ENCODE measurements around the gene HSD3B7. TPM values are rescaled to one million over a fixed set of nuclear protein-coding genes. Genes with fewer than 3 reads are reported as not detected.

HSD3B7 gene
- total RNA-seq, 4 donors from 2014 or later = 7.0 to 31.8 (median 29.6) TPM

- in situ Hi-C loops (cut with MboI; ENCODE audit: low pct_ligation_motif_present in 1 of 4, low pct_unique_long_range_greater_than_20kb in 1 of 4, low sequenced_read_pairs in 3 of 4) = loop anchor here (10.0 to 25.0 kb wide), 6 partner anchors 115 to 885 kb away; partner anchors contain the start of genes COX6A2 (in 2 of the 4), ZNF267 (in 2 of the 4), ZNF843 (in 2 of the 4) and ARMC5 (in 1 of the 4)
- Histone ChIP-seq H3K4me3 (no peak overlapping the region), H3K4me1 (no peaks in the 10 kb centered on the region), H3K9me3 (no peaks in the 10 kb centered on the region), H3K27ac (no peak overlapping the region), H3K36me3 (peaks cover 0 to 32% (median 10%) of the 10 kb centered on the region in 4 donors), H3K27me3 (no peaks in the 10 kb centered on the region)
- intact Hi-C loops (cut with DNase I; ENCODE audit: low total_unique reads) = no loop called here
- 93% methylated on average over 54 of the region's 62 CpGs; no CpG with 5 or more reads in 1 of the 2 donors for WGBS, 2 donors (ENCODE audit: low coverage in 1 of 2)
- no peak for DNase-seq
- no peak for TF ChIP-seq EP300 (IDR thresholded peaks at IDR 0.05; ENCODE audit: low read depth)
- no peak for TF ChIP-seq POLR2AphosphoS5 (IDR thresholded peaks at IDR 0.05)
- TF ChIP-seq POLR2A (IDR thresholded peaks at IDR 0.05) = no peak
- TF ChIP-seq, protein P1, sequence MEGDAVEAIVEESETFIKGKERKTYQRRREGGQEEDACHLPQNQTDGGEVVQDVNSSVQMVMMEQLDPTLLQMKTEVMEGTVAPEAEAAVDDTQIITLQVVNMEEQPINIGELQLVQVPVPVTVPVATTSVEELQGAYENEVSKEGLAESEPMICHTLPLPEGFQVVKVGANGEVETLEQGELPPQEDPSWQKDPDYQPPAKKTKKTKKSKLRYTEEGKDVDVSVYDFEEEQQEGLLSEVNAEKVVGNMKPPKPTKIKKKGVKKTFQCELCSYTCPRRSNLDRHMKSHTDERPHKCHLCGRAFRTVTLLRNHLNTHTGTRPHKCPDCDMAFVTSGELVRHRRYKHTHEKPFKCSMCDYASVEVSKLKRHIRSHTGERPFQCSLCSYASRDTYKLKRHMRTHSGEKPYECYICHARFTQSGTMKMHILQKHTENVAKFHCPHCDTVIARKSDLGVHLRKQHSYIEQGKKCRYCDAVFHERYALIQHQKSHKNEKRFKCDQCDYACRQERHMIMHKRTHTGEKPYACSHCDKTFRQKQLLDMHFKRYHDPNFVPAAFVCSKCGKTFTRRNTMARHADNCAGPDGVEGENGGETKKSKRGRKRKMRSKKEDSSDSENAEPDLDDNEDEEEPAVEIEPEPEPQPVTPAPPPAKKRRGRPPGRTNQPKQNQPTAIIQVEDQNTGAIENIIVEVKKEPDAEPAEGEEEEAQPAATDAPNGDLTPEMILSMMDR (IDR thresholded peaks at IDR 0.05) = no peak
Observed at GRCh38 chr16:30979170-30980022, 5.6 kb upstream of the HSD3B7 start.

GRCh38 chr16:30980023-30980371 is 5.0 kb upstream of the HSD3B7 start:
- no peak overlapping the region for H3K4me3 ChIP-seq
- intact Hi-C loops (cut with DNase I; ENCODE audit: low total_unique reads) (no loop called here), in situ Hi-C loops (cut with MboI; ENCODE audit: low pct_ligation_motif_present in 1 of 4, low pct_unique_long_range_greater_than_20kb in 1 of 4, low sequenced_read_pairs in 3 of 4) (loop anchor here (10.0 to 25.0 kb wide), 6 partner anchors 115 to 885 kb away; partner anchors contain the start of genes COX6A2 (in 2 of the 4), ZNF267 (in 2 of the 4), ZNF843 (in 2 of the 4) and ARMC5 (in 1 of the 4))
- TF ChIP-seq POLR2A (IDR thresholded peaks at IDR 0.05) = no peak
- TF ChIP-seq, protein P1 (IDR thresholded peaks at IDR 0.05) = no peak
- no peak for TF ChIP-seq POLR2AphosphoS5 (IDR thresholded peaks at IDR 0.05)
- no peak for TF ChIP-seq EP300 (IDR thresholded peaks at IDR 0.05; ENCODE audit: low read depth)
- DNase-seq = no peak
- no peak overlapping the region for H3K27ac ChIP-seq
- no peaks in the 10 kb centered on the region for H3K27me3 ChIP-seq
- H3K4me1 ChIP-seq = peaks cover 0 to under 1% (median 0%) of the 10 kb centered on the region in 4 donors
- 94% methylated on average over 15 of the region's 15 CpGs; no CpG with 5 or more reads in 1 of the 2 donors for WGBS, 2 donors (ENCODE audit: low coverage in 1 of 2)
- H3K9me3 ChIP-seq = no peaks in the 10 kb centered on the region
- H3K36me3 ChIP-seq = peaks cover 0 to 26% (median 9%) of the 10 kb centered on the region in 4 donors

DNA sequence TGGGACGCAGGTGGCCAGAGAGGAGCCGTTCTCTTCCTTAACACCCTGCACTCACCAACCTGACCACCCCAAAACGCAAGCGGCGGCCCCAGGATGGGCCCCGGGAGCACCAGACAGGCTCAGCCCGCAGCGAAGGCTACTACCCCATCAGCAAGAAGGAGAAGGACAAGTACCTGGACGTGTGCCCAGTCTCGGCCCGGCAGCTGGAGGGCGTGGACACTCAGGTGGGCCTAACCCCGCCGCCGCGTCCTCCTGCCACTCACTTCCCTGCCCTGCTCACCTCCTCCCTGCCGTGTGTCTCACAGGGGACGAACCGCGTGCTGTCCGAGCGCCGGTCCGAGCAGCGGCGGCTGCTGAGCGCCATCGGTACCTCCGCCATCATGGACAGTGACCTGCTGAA is 4.6 kb upstream of the HSD3B7 start:
- no peak for DNase-seq
- Histone ChIP-seq H3K27ac (no peak overlapping the region), H3K4me1 (peaks cover 2 to 5% (median 4%) of the 10 kb centered on the region in 4 donors), H3K4me3 (no peak overlapping the region), H3K36me3 (peaks cover 0 to 24% (median 9%) of the 10 kb centered on the region in 4 donors), H3K9me3 (no peaks in the 10 kb centered on the region), H3K27me3 (no peaks in the 10 kb centered on the region)
- intact Hi-C loops (cut with DNase I; ENCODE audit: low total_unique reads) = no loop called here
- TF ChIP-seq, protein P1 (IDR thresholded peaks at IDR 0.05) = no peak
- TF ChIP-seq POLR2AphosphoS5 (IDR thresholded peaks at IDR 0.05) (no peak), POLR2A (IDR thresholded peaks at IDR 0.05) (no peak), EP300 (IDR thresholded peaks at IDR 0.05; ENCODE audit: low read depth) (no peak)
- in situ Hi-C loops (cut with MboI; ENCODE audit: low pct_ligation_motif_present in 1 of 4, low pct_unique_long_range_greater_than_20kb in 1 of 4, low sequenced_read_pairs in 3 of 4) = loop anchor here (10.0 to 25.0 kb wide), 6 partner anchors 114 to 884 kb away; partner anchors contain the start of genes COX6A2 (in 2 of the 4), ZNF267 (in 2 of the 4), ZNF843 (in 2 of the 4) and ARMC5 (in 1 of the 4)
- 94% methylated on average over 29 of the region's 29 CpGs; no CpG with 5 or more reads in 1 of the 2 donors for WGBS, 2 donors (ENCODE audit: low coverage in 1 of 2)

- Histone ChIP-seq H3K9me3 (no peaks in the 10 kb centered on the region), H3K4me3 (no peak overlapping the region), H3K27me3 (no peaks in the 10 kb centered on the region), H3K4me1 (peaks cover 7 to 10% (median 9%) of the 10 kb centered on the region in 4 donors), H3K27ac (no peak overlapping the region), H3K36me3 (peaks cover 0 to 24% (median 9%) of the 10 kb centered on the region in 4 donors)
- TF ChIP-seq POLR2A (IDR thresholded peaks at IDR 0.05) = no peak
- TF ChIP-seq POLR2AphosphoS5 (IDR thresholded peaks at IDR 0.05) = no peak
- no peak for TF ChIP-seq EP300 (IDR thresholded peaks at IDR 0.05; ENCODE audit: low read depth)
- TF ChIP-seq, protein P1 (IDR thresholded peaks at IDR 0.05) = no peak
- in situ Hi-C loops (cut with MboI; ENCODE audit: low pct_ligation_motif_present in 1 of 4, low pct_unique_long_range_greater_than_20kb in 1 of 4, low sequenced_read_pairs in 3 of 4) (loop anchor here (10.0 to 25.0 kb wide), 6 partner anchors 114 to 884 kb away; partner anchors contain the start of genes COX6A2 (in 2 of the 4), ZNF267 (in 2 of the 4), ZNF843 (in 2 of the 4) and ARMC5 (in 1 of the 4)), intact Hi-C loops (cut with DNase I; ENCODE audit: low total_unique reads) (no loop called here)
- DNase-seq = no peak
- 95% methylated on average over 14 of the region's 14 CpGs; no CpG with 5 or more reads in 1 of the 2 donors for WGBS, 2 donors (ENCODE audit: low coverage in 1 of 2)
Observed at GRCh38 chr16:30980959-30981358, 4.0 kb upstream of the HSD3B7 start.
